ENCODE data around the gene CDH13. TPM values are rescaled to one million over a fixed set of nuclear protein-coding genes. Genes with fewer than 3 reads are reported as not detected.

CDH13 gene
- total and polyA plus RNA-seq, 9 of the 15 experiments (the other 6 are each of a cell fraction or from before 2014, with no cell fraction given) = 0.03 TPM; not detected in 8

DNA sequence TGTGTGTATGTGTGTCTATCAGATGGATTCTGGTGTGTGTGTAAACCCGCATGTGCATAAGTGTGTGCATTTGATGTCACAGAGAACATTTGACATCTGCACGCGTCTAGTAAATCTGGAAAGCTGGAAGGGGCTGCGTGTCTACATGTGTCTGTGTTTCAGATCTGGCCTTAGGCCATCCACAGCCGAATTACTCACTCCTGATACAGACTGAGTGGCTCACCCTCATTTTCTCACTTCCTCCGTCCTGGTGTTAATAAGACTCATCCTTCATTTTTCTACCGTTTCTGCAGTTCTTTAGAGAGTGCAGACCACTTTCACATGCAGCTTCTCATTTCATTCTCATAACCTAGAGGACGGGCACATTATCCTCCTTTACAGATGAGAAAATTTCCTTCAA, 491.6 kb downstream of the CDH13 start (continued):
- no peak for TF ChIP-seq ATF6 (CRISPR knock-in tag; IDR thresholded peaks at IDR 0.05)
- TF ChIP-seq, protein P1, sequence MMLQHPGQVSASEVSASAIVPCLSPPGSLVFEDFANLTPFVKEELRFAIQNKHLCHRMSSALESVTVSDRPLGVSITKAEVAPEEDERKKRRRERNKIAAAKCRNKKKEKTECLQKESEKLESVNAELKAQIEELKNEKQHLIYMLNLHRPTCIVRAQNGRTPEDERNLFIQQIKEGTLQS (IDR thresholded peaks at IDR 0.05) = no peak
- TF ChIP-seq, protein P1 (CRISPR knock-in tag; conservative IDR thresholded peaks at IDR 0.05) = no peak

GRCh38 chr16:83125999-83126568, 499.3 kb downstream of the CDH13 start:
- 0% methylated on average over 6 of the region's 6 CpGs for WGBS (ENCODE audit: insufficient coverage, low coverage, missing lambda C conversion rate)
- Histone ChIP-seq H3K4me3 (no peak overlapping the region), H3K9me1 (ENCODE audit: control insufficient read depth, insufficient read depth, low read length) (no peaks in the 10 kb centered on the region), H3K79me2 (ENCODE audit: control insufficient read depth, insufficient read depth, low read length) (no peaks in the 10 kb centered on the region), H3K27me3 (ENCODE audit: control insufficient read depth in 2 of 2, insufficient read depth in 2 of 2, low read length in 2 of 2) (no peaks in the 10 kb centered on the region), H2AFZ (ENCODE audit: low read depth, low read length) (no peak overlapping the region), H4K20me1 (replicated peaks; ENCODE audit: control insufficient read depth, insufficient read depth, low read length) (no peaks in the 10 kb centered on the region), H3K27ac (ENCODE audit: extremely low read depth, low read depth, low read length) (no peak overlapping the region), H3K36me3 (ENCODE audit: control insufficient read depth, insufficient read depth, low read length) (no peaks in the 10 kb centered on the region), H3K9me3 (replicated peaks; ENCODE audit: control insufficient read depth, insufficient read depth, low read depth, low read length) (no peaks in the 10 kb centered on the region; the same call in 1 of the 2 replicates), H3K4me1 (replicated peaks in 1 of 2; ENCODE audit: control insufficient read depth in 2 of 2, insufficient read depth in 2 of 2, low read length in 2 of 2) (no peaks in the 10 kb centered on the region), H3K4me2 (ENCODE audit: insufficient read depth, low read length) (no peak overlapping the region), H3K9ac (ENCODE audit: insufficient read depth in 1 of 2, low read depth in 2 of 2, low read length in 2 of 2) (no peak overlapping the region)
- no peak for TF ChIP-seq ZNF79 (CRISPR knock-in tag; IDR thresholded peaks at IDR 0.05; ENCODE audit: low read depth)
- no peak for TF ChIP-seq TAF15 (IDR thresholded peaks at IDR 0.05; ENCODE audit: low read depth, low read length)
- TF ChIP-seq, protein P2, sequence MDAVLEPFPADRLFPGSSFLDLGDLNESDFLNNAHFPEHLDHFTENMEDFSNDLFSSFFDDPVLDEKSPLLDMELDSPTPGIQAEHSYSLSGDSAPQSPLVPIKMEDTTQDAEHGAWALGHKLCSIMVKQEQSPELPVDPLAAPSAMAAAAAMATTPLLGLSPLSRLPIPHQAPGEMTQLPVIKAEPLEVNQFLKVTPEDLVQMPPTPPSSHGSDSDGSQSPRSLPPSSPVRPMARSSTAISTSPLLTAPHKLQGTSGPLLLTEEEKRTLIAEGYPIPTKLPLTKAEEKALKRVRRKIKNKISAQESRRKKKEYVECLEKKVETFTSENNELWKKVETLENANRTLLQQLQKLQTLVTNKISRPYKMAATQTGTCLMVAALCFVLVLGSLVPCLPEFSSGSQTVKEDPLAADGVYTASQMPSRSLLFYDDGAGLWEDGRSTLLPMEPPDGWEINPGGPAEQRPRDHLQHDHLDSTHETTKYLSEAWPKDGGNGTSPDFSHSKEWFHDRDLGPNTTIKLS (IDR thresholded peaks at IDR 0.05; ENCODE audit: borderline replicate concordance, low read depth) = no peak
- TF ChIP-seq FOXP1 (CRISPR knock-in tag; IDR thresholded peaks at IDR 0.05) = no peak
- ChIA-PET POLR2A (no interaction called here), CTCF (ENCODE audit: low intra/inter-chr PET ratio) (no interaction called here)
- DNase-seq (ENCODE audit: extremely low read depth in 1 of 4, low spot score in 3 of 4) (no peak), ATAC-seq (no peak), FAIRE-seq (no peak)
- BruUV-seq (replicated peaks) = no TSS peak
- in situ Hi-C loops (cut with MboI) = no loop called here
- intact Hi-C loops (cut with micrococcal nuclease) = no loop called here

Data from K562 (cell line).